PFSK-1 (cell line): Measurements from ENCODE around the gene MSI2.

Experiments
- FOXP2 ChIP-seq: optimal IDR thresholded peaks from 2 replicates; pipeline ENCODE3; 2011; ENCODE audit warnings: borderline replicate concordance, control low read depth, inconsistent platforms; ENCODE audit not compliant: insufficient read depth; ENCODE audit errors: extremely low read length, extremely low read depth
- POLR2AphosphoS5 ChIP-seq: IDR thresholded peaks from 2 replicates; pipeline ENCODE4 v1.6.1; 2012; ENCODE audit warnings: low read depth, mild to moderate bottlenecking, control low read depth, low read length, moderate library complexity
- SIN3A ChIP-seq: IDR thresholded peaks from 2 replicates; pipeline ENCODE4 v1.6.1; 2012; ENCODE audit warnings: mild to moderate bottlenecking, low read length, moderate library complexity, borderline replicate concordance; ENCODE audit not compliant: insufficient read depth
- TAF1 ChIP-seq: IDR thresholded peaks from 2 replicates; pipeline ENCODE4 v1.6.1; 2012; ENCODE audit warnings: low read length, control low read depth, borderline replicate concordance; ENCODE audit not compliant: insufficient read depth
- TF ChIP-seq, protein P1 (sequence below), 2 experiments: IDR thresholded peaks; 2 replicates each; pipeline versions ENCODE4 v1.6.1 to v1.8.0; 2011 to 2012; ENCODE audit warnings: low read depth in 2 of 2, low read length in 2 of 2, control low read depth in 1 of 2, inconsistent platforms in 1 of 2, mild to moderate bottlenecking in 1 of 2, moderate library complexity in 1 of 2; ENCODE audit not compliant: insufficient read depth in 1 of 2

The MSI2 gene

DNA sequence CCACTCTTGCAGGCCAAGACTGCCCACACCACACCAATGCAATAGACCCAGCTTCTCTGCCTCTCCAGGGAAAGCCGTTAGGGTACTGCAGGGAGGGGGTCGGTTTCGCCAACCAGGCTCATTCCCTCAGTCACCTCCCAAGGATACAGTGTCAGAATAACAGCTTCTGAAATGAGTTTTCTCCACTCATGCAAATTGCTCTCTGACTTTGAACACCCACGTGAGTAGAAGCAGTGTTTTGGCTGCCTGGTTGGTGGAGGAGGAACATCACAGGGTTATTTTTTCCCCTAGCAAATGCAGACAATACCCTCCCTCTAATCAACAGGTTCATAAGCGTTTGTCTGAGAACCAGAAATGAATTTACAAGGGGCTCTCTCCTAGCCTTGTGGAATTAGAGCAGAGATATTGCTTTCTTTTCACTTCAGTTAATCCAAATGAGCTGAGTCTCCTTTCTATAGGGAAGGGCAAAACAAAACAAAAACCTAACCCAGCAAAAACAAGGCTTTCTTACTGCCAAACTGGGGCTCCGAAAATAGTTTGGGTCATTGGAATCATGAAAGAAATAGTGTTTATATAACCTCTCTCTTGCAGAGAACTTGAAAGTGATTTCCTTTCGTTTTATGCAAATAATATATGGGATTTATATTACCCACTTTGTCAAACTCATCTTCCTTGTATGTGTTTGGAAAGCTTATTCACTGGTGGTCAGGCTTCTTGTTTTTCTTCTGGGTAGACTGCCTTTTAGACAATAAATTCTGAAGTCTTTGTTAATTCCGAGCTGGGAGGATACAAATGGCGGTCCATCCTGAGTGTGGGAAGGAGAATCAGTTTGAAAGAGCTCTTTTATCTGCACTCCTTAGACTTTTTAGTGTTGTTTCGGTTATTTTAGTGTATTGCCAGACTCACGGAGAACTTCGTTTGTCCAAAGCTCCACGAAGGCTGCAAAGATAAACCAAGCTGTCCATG is 229.9 kb downstream of the MSI2 start:
- no peak for TF ChIP-seq FOXP2
- TF ChIP-seq TAF1: no peak
- TF ChIP-seq SIN3A: no peak
- TF ChIP-seq, protein P1, sequence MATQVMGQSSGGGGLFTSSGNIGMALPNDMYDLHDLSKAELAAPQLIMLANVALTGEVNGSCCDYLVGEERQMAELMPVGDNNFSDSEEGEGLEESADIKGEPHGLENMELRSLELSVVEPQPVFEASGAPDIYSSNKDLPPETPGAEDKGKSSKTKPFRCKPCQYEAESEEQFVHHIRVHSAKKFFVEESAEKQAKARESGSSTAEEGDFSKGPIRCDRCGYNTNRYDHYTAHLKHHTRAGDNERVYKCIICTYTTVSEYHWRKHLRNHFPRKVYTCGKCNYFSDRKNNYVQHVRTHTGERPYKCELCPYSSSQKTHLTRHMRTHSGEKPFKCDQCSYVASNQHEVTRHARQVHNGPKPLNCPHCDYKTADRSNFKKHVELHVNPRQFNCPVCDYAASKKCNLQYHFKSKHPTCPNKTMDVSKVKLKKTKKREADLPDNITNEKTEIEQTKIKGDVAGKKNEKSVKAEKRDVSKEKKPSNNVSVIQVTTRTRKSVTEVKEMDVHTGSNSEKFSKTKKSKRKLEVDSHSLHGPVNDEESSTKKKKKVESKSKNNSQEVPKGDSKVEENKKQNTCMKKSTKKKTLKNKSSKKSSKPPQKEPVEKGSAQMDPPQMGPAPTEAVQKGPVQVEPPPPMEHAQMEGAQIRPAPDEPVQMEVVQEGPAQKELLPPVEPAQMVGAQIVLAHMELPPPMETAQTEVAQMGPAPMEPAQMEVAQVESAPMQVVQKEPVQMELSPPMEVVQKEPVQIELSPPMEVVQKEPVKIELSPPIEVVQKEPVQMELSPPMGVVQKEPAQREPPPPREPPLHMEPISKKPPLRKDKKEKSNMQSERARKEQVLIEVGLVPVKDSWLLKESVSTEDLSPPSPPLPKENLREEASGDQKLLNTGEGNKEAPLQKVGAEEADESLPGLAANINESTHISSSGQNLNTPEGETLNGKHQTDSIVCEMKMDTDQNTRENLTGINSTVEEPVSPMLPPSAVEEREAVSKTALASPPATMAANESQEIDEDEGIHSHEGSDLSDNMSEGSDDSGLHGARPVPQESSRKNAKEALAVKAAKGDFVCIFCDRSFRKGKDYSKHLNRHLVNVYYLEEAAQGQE (IDR thresholded peaks at IDR 0.05; ENCODE audit: insufficient read depth in 1 of 2, low read depth in 2 of 2, low read length in 2 of 2): no peak
- no peak for TF ChIP-seq POLR2AphosphoS5

DNA sequence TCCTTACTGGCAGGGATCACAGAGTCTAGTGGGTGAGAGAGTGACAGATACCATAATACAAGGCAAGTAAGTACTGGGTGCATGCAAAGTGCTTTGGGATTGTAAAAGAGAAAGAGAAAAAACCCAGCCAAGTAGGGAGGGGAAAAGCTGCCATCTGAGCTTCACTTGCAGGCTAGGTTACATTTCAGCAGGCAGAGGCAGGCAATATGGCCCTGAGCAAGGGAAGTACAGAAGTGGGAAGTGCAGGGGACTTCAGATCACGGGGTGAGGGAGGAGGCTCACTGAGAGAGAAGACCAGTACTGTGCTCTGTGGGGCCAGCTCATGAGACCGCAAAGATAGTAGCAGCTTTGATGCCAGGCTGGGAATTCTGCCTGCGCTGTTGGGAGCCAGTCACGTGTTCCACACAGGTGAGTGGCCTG is 230.6 kb downstream of the MSI2 start:
- no peak for TF ChIP-seq TAF1
- TF ChIP-seq SIN3A: no peak
- no peak for TF ChIP-seq POLR2AphosphoS5
- no peak for TF ChIP-seq FOXP2
- TF ChIP-seq, protein P1 (IDR thresholded peaks at IDR 0.05; ENCODE audit: insufficient read depth in 1 of 2, low read depth in 2 of 2, low read length in 2 of 2): no peak

DNA sequence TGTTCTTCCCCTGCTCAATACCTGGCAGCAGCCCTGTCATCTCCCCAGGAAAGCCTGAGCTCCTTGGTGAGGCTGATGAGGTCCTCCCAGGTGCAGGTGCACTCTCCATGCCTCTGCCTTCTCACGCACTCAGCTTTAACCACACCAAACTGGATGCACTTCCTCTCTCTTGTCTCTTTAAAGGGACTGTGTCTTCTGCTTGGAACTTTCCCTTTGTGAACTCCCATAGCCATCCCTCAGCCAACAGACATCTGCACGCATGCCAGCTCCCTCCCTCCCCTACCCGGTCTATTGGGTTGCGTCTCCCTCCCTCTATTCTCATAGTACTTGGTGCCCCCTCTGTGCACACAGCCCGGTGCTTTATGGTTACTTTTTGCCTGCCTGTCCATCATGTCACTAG is 231.2 kb downstream of the MSI2 start:
- TF ChIP-seq TAF1 (no peak), SIN3A (no peak), POLR2AphosphoS5 (no peak), FOXP2 (no peak)
- TF ChIP-seq, protein P1 (IDR thresholded peaks at IDR 0.05; ENCODE audit: insufficient read depth in 1 of 2, low read depth in 2 of 2, low read length in 2 of 2): no peak

DNA sequence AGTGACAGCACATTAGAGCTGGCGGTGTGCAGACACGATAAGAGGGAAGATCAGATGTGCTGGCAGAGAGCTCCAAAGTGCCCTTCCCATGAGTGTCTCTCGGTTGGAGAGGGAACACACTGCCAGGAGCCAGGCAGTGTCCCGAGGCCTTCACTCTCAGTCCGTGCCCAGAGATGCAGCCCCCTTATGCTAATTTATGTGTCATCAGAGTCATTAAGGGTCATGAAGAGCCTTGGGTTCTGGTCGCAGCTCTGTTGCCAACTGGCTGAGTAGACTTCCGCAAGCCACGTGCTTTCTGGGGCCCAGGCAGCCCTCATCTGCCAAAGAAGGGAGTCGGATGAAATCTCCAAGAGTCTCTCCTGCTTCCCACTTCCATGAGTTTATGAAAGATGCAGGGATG is 232.5 kb downstream of the MSI2 start:
- TF ChIP-seq, protein P1 (IDR thresholded peaks at IDR 0.05; ENCODE audit: insufficient read depth in 1 of 2, low read depth in 2 of 2, low read length in 2 of 2): no peak
- TF ChIP-seq SIN3A (no peak), TAF1 (no peak), FOXP2 (no peak), POLR2AphosphoS5 (no peak)
